Glutamatergic neuron (in vitro differentiated cells): ENCODE measurements around the gene COX4I1. TPM values are rescaled to one million over a fixed set of nuclear protein-coding genes. Genes with fewer than 3 reads are reported as not detected.

Experiments
- DNase-seq: peaks from one replicate; pipeline ENCODE4 v3.0.0; 2022
- H3K27ac Mint-ChIP-seq: one replicate; pipeline ENCODE4 v1.8.0; 2020; ENCODE audit warnings: mild to moderate bottlenecking, mixed read lengths, inconsistent platforms; ENCODE audit not compliant: unreplicated experiment
- H3K27me3 Mint-ChIP-seq: one replicate; pipeline ENCODE4 v1.8.0; 2020; ENCODE audit warnings: mild to moderate bottlenecking, moderate library complexity, mixed read lengths, inconsistent platforms; ENCODE audit not compliant: unreplicated experiment
- H3K36me3 Mint-ChIP-seq: one replicate; pipeline ENCODE4 v1.8.0; 2020; ENCODE audit warnings: mild to moderate bottlenecking, mixed read lengths, inconsistent platforms; ENCODE audit not compliant: unreplicated experiment
- H3K4me1 Mint-ChIP-seq: one replicate; pipeline ENCODE4 v1.8.0; 2020; ENCODE audit warnings: mild to moderate bottlenecking, low read depth, mixed read lengths, inconsistent platforms; ENCODE audit not compliant: unreplicated experiment
- H3K4me3 Mint-ChIP-seq: one replicate; pipeline ENCODE4 v1.8.0; 2020; ENCODE audit warnings: mild to moderate bottlenecking, mixed read lengths, inconsistent platforms; ENCODE audit not compliant: unreplicated experiment
- H3K9me3 Mint-ChIP-seq: one replicate; pipeline ENCODE4 v1.8.0; 2020; ENCODE audit warnings: mild to moderate bottlenecking, moderate library complexity, mixed read lengths, inconsistent platforms; ENCODE audit not compliant: unreplicated experiment
- CTCF ChIP-seq: fragments of 200-600 bp; sonication (generic); IDR thresholded peaks from one replicate; pipeline ENCODE4 v1.5.0; 2021; ENCODE audit not compliant: partially characterized antibody, unreplicated experiment
- total RNA-seq: library from RNA; stranded (reverse); fragmentation: NEBNext Ultra II Directional; extraction: Animal tissue kit (Norgen Biotek cat#: 25700); gene quantifications from one replicate; pipeline ENCODE4 v1.2.1, GENCODE V29; 2021; ENCODE audit not compliant: unreplicated experiment

COX4I1 gene
- total RNA-seq, 1 donor from 2014 or later: 544 TPM

- Mint-ChIP-seq H3K9me3 (peaks cover 2% of the 10 kb centered on the region), H3K36me3 (no peaks in the 10 kb centered on the region), H3K27ac (no peak overlapping the region), H3K4me3 (no peak overlapping the region), H3K4me1 (no peaks in the 10 kb centered on the region), H3K27me3 (peaks cover 6% of the 10 kb centered on the region)
- no peak for DNase-seq
- TF ChIP-seq CTCF: no peak
Measured at GRCh38 chr16:85842435-85842834, 42.9 kb downstream of the COX4I1 start.

GRCh38 chr16:85842848-85843247 is 43.4 kb downstream of the COX4I1 start:
- H3K4me3 Mint-ChIP-seq: no peak overlapping the region
- peaks cover 6% of the 10 kb centered on the region for H3K27me3 Mint-ChIP-seq
- no peak for TF ChIP-seq CTCF
- H3K27ac Mint-ChIP-seq: no peak overlapping the region
- peaks cover 2% of the 10 kb centered on the region for H3K9me3 Mint-ChIP-seq
- no peaks in the 10 kb centered on the region for H3K36me3 Mint-ChIP-seq
- DNase-seq: no peak
- H3K4me1 Mint-ChIP-seq: no peaks in the 10 kb centered on the region

GRCh38 chr16:85843471-85844168 is 44.1 kb downstream of the COX4I1 start:
- Mint-ChIP-seq H3K27ac (no peak overlapping the region), H3K4me3 (no peak overlapping the region), H3K9me3 (peaks cover 2% of the 10 kb centered on the region), H3K36me3 (no peaks in the 10 kb centered on the region), H3K4me1 (no peaks in the 10 kb centered on the region), H3K27me3 (peaks cover 6% of the 10 kb centered on the region)
- DNase-seq: no peak
- TF ChIP-seq CTCF: no peak

GRCh38 chr16:85844169-85844481 is 44.6 kb downstream of the COX4I1 start:
- TF ChIP-seq CTCF: no peak
- no peak for DNase-seq
- Mint-ChIP-seq H3K27ac (no peak overlapping the region), H3K27me3 (peaks cover 2% of the 10 kb centered on the region), H3K4me1 (no peaks in the 10 kb centered on the region), H3K4me3 (no peak overlapping the region), H3K9me3 (peaks cover 2% of the 10 kb centered on the region), H3K36me3 (no peaks in the 10 kb centered on the region)

GRCh38 chr16:85844786-85845185 is 45.3 kb downstream of the COX4I1 start:
- H3K27ac Mint-ChIP-seq: no peak overlapping the region
- no peaks in the 10 kb centered on the region for H3K4me1 Mint-ChIP-seq
- no peak for DNase-seq
- no peaks in the 10 kb centered on the region for H3K27me3 Mint-ChIP-seq
- H3K36me3 Mint-ChIP-seq: no peaks in the 10 kb centered on the region
- no peak for TF ChIP-seq CTCF
- H3K9me3 Mint-ChIP-seq: peaks cover 2% of the 10 kb centered on the region
- no peak overlapping the region for H3K4me3 Mint-ChIP-seq
